ENCODE measurements around the gene SGF29.
"Not testable (repeated sequence)": the region's sequence is repeated elsewhere in the genome, so short reads cannot be mapped to it uniquely, and the experiment has no call there.

Gene SGF29

DNA sequence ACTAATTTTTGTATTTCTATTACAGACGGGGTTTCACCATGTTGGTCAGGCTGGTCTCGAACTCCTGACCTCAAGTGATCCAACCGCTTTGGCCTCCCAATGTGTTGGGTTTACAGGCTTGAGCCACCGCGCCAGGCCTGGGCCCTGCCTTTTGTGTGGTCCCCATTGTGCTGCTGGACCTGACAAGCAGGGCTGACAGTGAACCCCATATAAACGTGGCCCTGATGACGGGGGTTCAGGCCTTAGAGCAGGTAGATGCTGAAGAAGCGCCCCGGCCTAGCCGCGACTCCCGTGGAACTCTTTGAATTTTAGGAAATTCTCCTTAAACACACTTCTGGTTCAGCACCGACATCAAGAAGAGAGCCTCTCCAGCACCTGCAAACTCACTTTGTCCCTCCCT, 47.9 kb downstream of the SGF29 start:
- not testable (repeated sequence) for H3K9ac ChIP-seq (ENCODE audit: low read length); H3K36me3 ChIP-seq (ENCODE audit: low read length); H3K9me3 ChIP-seq (ENCODE audit: insufficient read depth, low read length); H2AFZ ChIP-seq (ENCODE audit: low read depth, low read length, severe bottlenecking); H3K27ac ChIP-seq (ENCODE audit: low read depth, low read length); H3K4me2 ChIP-seq (ENCODE audit: low read depth, low read length, poor library complexity, severe bottlenecking); H4K20me1 ChIP-seq (ENCODE audit: low read depth, low read length); H3K27me3 ChIP-seq (ENCODE audit: low read length); H3F3A ChIP-seq (ENCODE audit: insufficient read depth); H3K9me2 ChIP-seq (replicated peaks; ENCODE audit: insufficient read depth, low read length); H3K79me2 ChIP-seq (ENCODE audit: insufficient read depth, low read length); H3K4me3 ChIP-seq (ENCODE audit: insufficient read depth, low read length, poor library complexity, severe bottlenecking)

DNA sequence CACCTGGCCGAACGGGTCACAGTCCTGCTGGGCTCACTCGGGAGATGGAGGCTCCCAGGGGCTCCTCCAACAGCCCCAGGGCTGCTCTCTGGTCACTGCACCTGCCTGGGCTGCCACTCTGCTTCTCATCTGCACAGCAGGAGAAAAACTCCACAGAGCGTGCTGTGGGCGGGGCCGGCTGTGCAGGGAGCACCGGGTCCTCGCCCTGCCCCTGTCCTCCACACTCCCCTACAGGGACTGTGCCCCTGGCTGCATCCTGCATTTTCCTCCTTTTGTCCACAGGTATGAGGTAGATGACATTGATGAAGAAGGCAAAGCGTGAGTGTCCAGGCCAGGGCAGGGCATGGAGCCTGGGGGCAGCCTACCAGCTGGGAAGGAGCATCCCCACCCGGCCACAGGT, 48.3 kb downstream of the SGF29 start:
- H2AFZ ChIP-seq (ENCODE audit: low read depth, low read length, severe bottlenecking) = not testable (repeated sequence)

DNA sequence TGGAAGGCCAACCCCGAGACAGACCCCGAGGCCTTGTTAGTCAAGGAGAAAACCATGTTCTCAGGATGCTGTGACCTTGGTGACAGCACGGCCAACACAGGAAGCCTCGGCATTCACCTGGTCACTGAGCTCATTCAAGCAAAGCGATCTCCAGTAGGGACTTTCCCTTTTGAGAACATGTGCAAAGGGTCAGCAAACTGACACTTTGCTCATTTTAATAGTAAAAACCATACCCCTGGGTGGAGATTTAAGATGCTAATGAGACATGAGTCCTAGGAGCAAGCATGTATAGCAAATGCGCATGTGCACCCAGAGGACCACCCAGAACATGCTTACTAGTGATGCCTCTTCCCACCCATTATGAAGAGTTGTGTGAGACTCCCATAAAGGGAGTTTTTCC, 48.8 kb downstream of the SGF29 start:
- no peak overlapping the region for H2AFZ ChIP-seq (ENCODE audit: low read depth, low read length, severe bottlenecking)
- no peaks in the 10 kb centered on the region for H4K20me1 ChIP-seq (ENCODE audit: low read depth, low read length)
- H3K79me2 ChIP-seq (ENCODE audit: insufficient read depth, low read length) = no peaks in the 10 kb centered on the region
- H3K9ac ChIP-seq (ENCODE audit: low read length) = no peak overlapping the region
- no peaks in the 10 kb centered on the region for H3F3A ChIP-seq (ENCODE audit: insufficient read depth)
- no peaks in the 10 kb centered on the region for H3K9me2 ChIP-seq (replicated peaks; ENCODE audit: insufficient read depth, low read length)
- TF ChIP-seq EZH2phosphoT487 (conservative IDR thresholded peaks at IDR 0.05; ENCODE audit: low read length) = no peak
- TF ChIP-seq, protein P1, sequence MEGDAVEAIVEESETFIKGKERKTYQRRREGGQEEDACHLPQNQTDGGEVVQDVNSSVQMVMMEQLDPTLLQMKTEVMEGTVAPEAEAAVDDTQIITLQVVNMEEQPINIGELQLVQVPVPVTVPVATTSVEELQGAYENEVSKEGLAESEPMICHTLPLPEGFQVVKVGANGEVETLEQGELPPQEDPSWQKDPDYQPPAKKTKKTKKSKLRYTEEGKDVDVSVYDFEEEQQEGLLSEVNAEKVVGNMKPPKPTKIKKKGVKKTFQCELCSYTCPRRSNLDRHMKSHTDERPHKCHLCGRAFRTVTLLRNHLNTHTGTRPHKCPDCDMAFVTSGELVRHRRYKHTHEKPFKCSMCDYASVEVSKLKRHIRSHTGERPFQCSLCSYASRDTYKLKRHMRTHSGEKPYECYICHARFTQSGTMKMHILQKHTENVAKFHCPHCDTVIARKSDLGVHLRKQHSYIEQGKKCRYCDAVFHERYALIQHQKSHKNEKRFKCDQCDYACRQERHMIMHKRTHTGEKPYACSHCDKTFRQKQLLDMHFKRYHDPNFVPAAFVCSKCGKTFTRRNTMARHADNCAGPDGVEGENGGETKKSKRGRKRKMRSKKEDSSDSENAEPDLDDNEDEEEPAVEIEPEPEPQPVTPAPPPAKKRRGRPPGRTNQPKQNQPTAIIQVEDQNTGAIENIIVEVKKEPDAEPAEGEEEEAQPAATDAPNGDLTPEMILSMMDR (IDR thresholded peaks at IDR 0.05; ENCODE audit: insufficient read depth, low read length, poor library complexity, severe bottlenecking) = no peak
- no peaks in the 10 kb centered on the region for H3K9me3 ChIP-seq (ENCODE audit: insufficient read depth, low read length)
- H3K27me3 ChIP-seq (ENCODE audit: low read length) = no peaks in the 10 kb centered on the region
- no peak overlapping the region for H3K4me2 ChIP-seq (ENCODE audit: low read depth, low read length, poor library complexity, severe bottlenecking)
- H3K27ac ChIP-seq (ENCODE audit: low read depth, low read length) = no peak overlapping the region
- no peak overlapping the region for H3K4me3 ChIP-seq (ENCODE audit: insufficient read depth, low read length, poor library complexity, severe bottlenecking)
- H3K36me3 ChIP-seq (ENCODE audit: low read length) = no peaks in the 10 kb centered on the region

More for the DNA sequence above, 48.3 kb downstream of the SGF29 start:
- not testable (repeated sequence) for H3K27me3 ChIP-seq (ENCODE audit: low read length); H3K9me3 ChIP-seq (ENCODE audit: insufficient read depth, low read length); H4K20me1 ChIP-seq (ENCODE audit: low read depth, low read length); H3K4me3 ChIP-seq (ENCODE audit: insufficient read depth, low read length, poor library complexity, severe bottlenecking); H3K79me2 ChIP-seq (ENCODE audit: insufficient read depth, low read length); H3K4me2 ChIP-seq (ENCODE audit: low read depth, low read length, poor library complexity, severe bottlenecking); H3K36me3 ChIP-seq (ENCODE audit: low read length); H3K9me2 ChIP-seq (replicated peaks; ENCODE audit: insufficient read depth, low read length); H3F3A ChIP-seq (ENCODE audit: insufficient read depth); H3K9ac ChIP-seq (ENCODE audit: low read length); H3K27ac ChIP-seq (ENCODE audit: low read depth, low read length)

DNA sequence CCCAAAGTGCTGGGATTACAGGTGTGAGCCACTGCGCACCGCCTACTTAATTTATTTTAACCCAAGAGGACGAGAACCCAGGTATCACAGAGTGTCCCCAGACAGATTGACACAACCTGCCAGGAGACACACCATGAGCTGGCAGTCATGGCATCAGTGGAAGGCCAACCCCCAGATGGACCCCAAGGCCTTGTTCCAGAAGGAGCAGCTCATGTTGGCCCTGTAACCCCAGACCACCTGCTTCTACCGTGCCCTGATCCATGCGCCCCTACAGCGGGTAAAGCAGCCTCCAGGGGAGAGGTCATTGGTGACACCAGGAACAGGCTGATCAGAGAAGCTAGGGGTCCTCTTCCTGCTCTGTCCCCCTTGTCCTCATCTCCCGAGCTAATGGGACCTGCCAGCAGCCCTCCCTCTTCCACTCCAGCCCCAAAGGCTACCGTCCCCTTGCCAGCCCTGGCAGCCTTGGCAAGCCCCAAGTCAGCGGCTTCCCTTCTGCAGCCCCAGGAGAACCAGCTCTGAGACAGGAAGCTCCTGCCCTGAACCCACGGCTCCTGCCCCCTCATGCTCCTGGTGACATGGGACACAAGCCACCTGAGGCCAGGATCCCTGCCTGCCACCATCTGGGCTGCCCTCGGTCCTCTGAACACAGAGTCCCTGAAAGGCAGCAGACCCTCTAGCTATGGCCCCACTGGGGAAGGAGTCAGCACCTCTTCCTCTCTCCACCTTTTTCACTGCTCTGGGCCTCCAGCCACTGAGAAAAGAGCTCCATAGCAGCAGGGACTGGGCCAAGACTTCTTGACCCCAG, 49.9 kb downstream of the SGF29 start:
- Histone ChIP-seq H3K27ac (ENCODE audit: low read depth, low read length) (no peak overlapping the region), H3F3A (ENCODE audit: insufficient read depth) (no peaks in the 10 kb centered on the region), H3K9ac (ENCODE audit: low read length) (no peak overlapping the region), H3K9me2 (replicated peaks; ENCODE audit: insufficient read depth, low read length) (no peaks in the 10 kb centered on the region), H3K79me2 (ENCODE audit: insufficient read depth, low read length) (no peaks in the 10 kb centered on the region), H4K20me1 (ENCODE audit: low read depth, low read length) (no peaks in the 10 kb centered on the region), H3K9me3 (ENCODE audit: insufficient read depth, low read length) (no peaks in the 10 kb centered on the region), H3K4me3 (ENCODE audit: insufficient read depth, low read length, poor library complexity, severe bottlenecking) (no peak overlapping the region), H3K36me3 (ENCODE audit: low read length) (no peaks in the 10 kb centered on the region), H3K27me3 (ENCODE audit: low read length) (no peaks in the 10 kb centered on the region), H2AFZ (ENCODE audit: low read depth, low read length, severe bottlenecking) (no peak overlapping the region), H3K4me2 (ENCODE audit: low read depth, low read length, poor library complexity, severe bottlenecking) (no peak overlapping the region)
- TF ChIP-seq, protein P1 (IDR thresholded peaks at IDR 0.05; ENCODE audit: insufficient read depth, low read length, poor library complexity, severe bottlenecking) = no peak
- no peak for TF ChIP-seq EZH2phosphoT487 (conservative IDR thresholded peaks at IDR 0.05; ENCODE audit: low read length)

All from SU-DHL-6 (cell line).